ENCODE results near the gene GPR183. TPM values are rescaled to one million over a fixed set of nuclear protein-coding genes. Genes with fewer than 3 reads are reported as not detected.

GPR183 gene
- total RNA-seq, 2 experiments from 2014 or later: 8.6 to 10.0 TPM

GRCh38 chr13:99297331-99297730, 9.9 kb downstream of the GPR183 start:
- peak overlapping the region; percentile 31 for H3K4me3 Mint-ChIP-seq
- ATAC-seq: peak; percentile 54
- H3K36me3 Mint-ChIP-seq (ENCODE audit: low read depth): peaks cover 44% of the 10 kb centered on the region
- no peaks in the 10 kb centered on the region for H3K27me3 Mint-ChIP-seq
- CTCF ChIA-PET: interaction anchor here (1.2 to 3.1 kb wide), 8 partner anchors 9 to 208 kb away, joined by 4 to 18 read pairs (median 6); partner anchors contain the start of gene GPR183
- no peak for TF ChIP-seq CTCF (IDR thresholded peaks at IDR 0.05)
- intact Hi-C loops (cut with micrococcal nuclease): loop anchor here (2.0 kb wide), 1 partner anchor 13 kb away; no protein-coding TSS in a partner anchor
- H3K9me3 Mint-ChIP-seq: no peaks in the 10 kb centered on the region
- no peak for DNase-seq
- peaks cover 80% of the 10 kb centered on the region for H3K4me1 Mint-ChIP-seq (ENCODE audit: low read depth)
- POLR2A ChIA-PET: interaction anchor here (0.9 to 1.9 kb wide), 7 partner anchors 10 to 93 kb away, joined by 3 to 6 read pairs (median 3); partner anchors contain the start of gene GPR183
- peak overlapping the region; percentile 89 for H3K27ac Mint-ChIP-seq

GRCh38 chr13:99296398-99296797, 10.8 kb downstream of the GPR183 start:
- TF ChIP-seq CTCF (IDR thresholded peaks at IDR 0.05): no peak
- CTCF ChIA-PET: interaction anchor here (1.2 to 3.1 kb wide), 5 partner anchors 10 to 140 kb away, joined by 4 to 18 read pairs (median 5); partner anchors contain the start of gene GPR183
- Mint-ChIP-seq H3K9me3 (no peaks in the 10 kb centered on the region), H3K4me3 (peak overlapping the region; percentile 58), H3K36me3 (ENCODE audit: low read depth) (peaks cover 44% of the 10 kb centered on the region), H3K27me3 (no peaks in the 10 kb centered on the region), H3K27ac (peak overlapping the region; percentile 89), H3K4me1 (ENCODE audit: low read depth) (peaks cover 74% of the 10 kb centered on the region)
- ATAC-seq (peak; percentile 76), DNase-seq (peak; percentile 41)
- POLR2A ChIA-PET: interaction anchor here (0.7 to 1.9 kb wide), 8 partner anchors 11 to 56 kb away, joined by 3 to 6 read pairs (median 3); partner anchors contain the start of gene GPR183
- intact Hi-C loops (cut with micrococcal nuclease): loop anchor here (1.0 to 2.0 kb wide), 2 partner anchors 14 to 26 kb away; no protein-coding TSS in a partner anchor

DNA sequence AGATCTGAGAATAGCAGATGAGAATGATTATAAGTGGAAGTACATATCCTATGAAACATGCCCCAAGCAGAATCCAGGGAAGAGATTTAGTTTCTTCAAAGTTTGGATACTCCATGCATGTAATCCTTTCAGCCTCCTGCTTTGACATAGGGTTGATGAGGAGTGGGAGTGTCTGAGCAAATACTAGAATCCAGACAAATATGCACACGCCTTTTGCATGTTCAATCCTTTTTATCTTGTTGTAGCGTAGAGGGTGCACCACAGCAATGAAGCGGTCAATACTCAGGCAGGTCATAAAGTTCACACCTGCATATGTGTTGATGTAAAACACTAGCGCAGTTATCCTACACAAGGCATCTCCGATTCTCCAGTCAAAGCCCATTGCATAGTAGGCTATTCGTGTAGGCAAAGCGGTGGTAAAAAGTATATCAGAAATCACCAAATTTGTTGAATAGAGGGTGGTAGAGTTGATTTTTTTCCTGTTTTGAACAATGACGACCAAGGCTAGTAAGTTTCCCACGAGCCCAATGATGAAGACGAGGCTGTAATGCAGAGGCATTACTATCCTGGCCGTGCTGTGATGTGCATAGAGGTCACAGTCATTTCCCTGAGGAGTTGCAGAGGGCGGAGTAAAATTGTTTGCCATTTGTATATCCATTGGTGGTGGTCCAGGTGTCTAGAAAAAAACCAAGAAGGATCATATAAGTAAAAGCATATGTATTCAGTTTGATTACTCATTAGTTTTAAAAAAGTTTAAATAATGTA, 11.5 kb downstream of the GPR183 start:
- ATAC-seq (no peak), DNase-seq (no peak)
- CTCF ChIA-PET: interaction anchor here (1.0 to 1.6 kb wide), 4 partner anchors 23 to 92 kb away, joined by 3 to 5 read pairs (median 4); no protein-coding TSS in a partner anchor
- Mint-ChIP-seq H3K4me3 (no peak overlapping the region), H3K36me3 (ENCODE audit: low read depth) (peaks cover 50% of the 10 kb centered on the region), H3K27me3 (no peaks in the 10 kb centered on the region), H3K4me1 (ENCODE audit: low read depth) (peaks cover 77% of the 10 kb centered on the region), H3K9me3 (no peaks in the 10 kb centered on the region), H3K27ac (peak overlapping the region; percentile 35)
- POLR2A ChIA-PET: interaction anchor here (0.7 to 1.3 kb wide), 4 partner anchors 11 to 20 kb away, joined by 3 read pairs; no protein-coding TSS in a partner anchor
- no peak for TF ChIP-seq CTCF (IDR thresholded peaks at IDR 0.05)
- intact Hi-C loops (cut with micrococcal nuclease): loop anchor here (1.0 to 2.0 kb wide), 2 partner anchors 15 to 25 kb away; no protein-coding TSS in a partner anchor

DNA sequence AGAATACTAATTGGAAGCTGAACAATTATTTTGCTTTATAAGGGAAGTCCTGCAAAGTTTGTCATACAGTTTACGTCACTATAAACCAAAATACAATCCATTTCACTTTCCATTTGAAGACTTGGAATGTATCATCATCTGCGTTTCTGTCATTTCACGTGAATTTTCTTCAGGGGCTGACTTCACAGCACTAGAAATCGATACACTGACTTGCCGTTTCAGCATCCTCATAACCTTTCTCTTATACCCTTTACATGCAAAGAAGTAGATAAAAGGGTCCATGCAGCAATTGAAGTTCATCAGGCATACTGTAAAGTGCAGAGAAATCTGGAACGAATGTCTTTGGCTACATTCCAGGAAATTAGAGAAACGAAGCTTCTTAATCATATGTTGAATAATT, 12.2 kb downstream of the GPR183 start:
- Mint-ChIP-seq H3K4me3 (no peak overlapping the region), H3K4me1 (ENCODE audit: low read depth) (peaks cover 75% of the 10 kb centered on the region), H3K9me3 (no peaks in the 10 kb centered on the region), H3K36me3 (ENCODE audit: low read depth) (peaks cover 54% of the 10 kb centered on the region), H3K27ac (peak overlapping the region; percentile 34), H3K27me3 (no peaks in the 10 kb centered on the region)
- ChIA-PET POLR2A (interaction anchor here (0.7 to 1.4 kb wide), 2 partner anchors 10 to 88 kb away, joined by 3 to 5 read pairs; no protein-coding TSS in a partner anchor), CTCF (interaction anchor here (1.0 to 1.6 kb wide), 3 partner anchors 23 to 27 kb away, joined by 3 read pairs; no protein-coding TSS in a partner anchor)
- DNase-seq (no peak), ATAC-seq (no peak)
- TF ChIP-seq CTCF (IDR thresholded peaks at IDR 0.05): no peak
- intact Hi-C loops (cut with micrococcal nuclease): no loop called here
